Coronary artery (tissue), 2 donors: ENCODE measurements around the gene CDH9.

Experiments used
- DNase-seq: peaks from one replicate; pipeline ENCODE4 v3.0.0-alpha.2; 2017; ENCODE audit warnings: low spot score
- H3K27ac ChIP-seq, 2 donors: fragments of 200-600 bp; sonication (generic); one replicate each; pipeline ENCODE4 v1.5.1; 2016 to 2019
- H3K4me3 ChIP-seq: fragments of 200-600 bp; sonication (generic); 2 replicates; pipeline ENCODE4 v1.5.1; 2016; ENCODE audit warnings: mild to moderate bottlenecking, moderate library complexity
- CTCF ChIP-seq: fragments of 200-600 bp; sonication (generic); IDR thresholded peaks from one replicate; pipeline ENCODE4 v1.5.1; 2019; ENCODE audit warnings: antibody characterized with exemption

Gene CDH9

GRCh38 chr5:27038476-27038875, at the start of gene CDH9:
Gene CDH9, minus strand, starts transcription at chr5:27038586. Its CDS starts 50,253 bp downstream, at chr5:26988333.
- no peak for TF ChIP-seq CTCF
- Histone ChIP-seq H3K4me3 (no peak within 1 kb of the TSS), H3K27ac (no peak within 1 kb of the TSS)
- no peak for DNase-seq

- Histone ChIP-seq H3K4me3 (no peak overlapping the region), H3K27ac (no peak overlapping the region)
- no peak for DNase-seq
- TF ChIP-seq CTCF, result no peak
These were observed 49.4 kb upstream of the CDH9 start for GRCh38 chr5:27087747-27088146.

- DNase-seq, result no peak
- H3K4me3 ChIP-seq, result no peak overlapping the region
- TF ChIP-seq CTCF, result no peak
- H3K27ac ChIP-seq, result no peak overlapping the region
These were observed 45.3 kb upstream of the CDH9 start for GRCh38 chr5:27083449-27084415.

GRCh38 chr5:27080147-27080546, 41.8 kb upstream of the CDH9 start:
- DNase-seq, result no peak
- no peak overlapping the region for H3K27ac ChIP-seq
- H3K4me3 ChIP-seq, result no peak overlapping the region
- TF ChIP-seq CTCF, result no peak

GRCh38 chr5:27062451-27062850, 24.1 kb upstream of the CDH9 start:
- Histone ChIP-seq H3K27ac (no peak overlapping the region), H3K4me3 (no peak overlapping the region)
- TF ChIP-seq CTCF, result no peak
- DNase-seq, result no peak

GRCh38 chr5:27048510-27048909, 10.1 kb upstream of the CDH9 start:
- Histone ChIP-seq H3K4me3 (no peak overlapping the region), H3K27ac (no peak overlapping the region)
- TF ChIP-seq CTCF, result no peak
- DNase-seq, result no peak

GRCh38 chr5:27041372-27041771, 3.0 kb upstream of the CDH9 start:
- DNase-seq, result no peak
- Histone ChIP-seq H3K4me3 (no peak overlapping the region), H3K27ac (no peak overlapping the region)
- no peak for TF ChIP-seq CTCF
